BJ (cell line): ENCODE results near the gene C16orf46. TPM values are rescaled to one million over a fixed set of nuclear protein-coding genes. Genes with fewer than 3 reads are reported as not detected.

Experiments
- CTCF ChIA-PET: fragments of 350-600 bp; formaldehyde crosslinking; extraction: SDS; loops from one replicate; lab custom pipeline; 2021; ENCODE audit warnings: antibody characterized with exemption, inconsistent platforms; lab: Yijun Ruan, JAX
- POLR2A ChIA-PET: fragments of 300-600 bp; sonication (Branson Sonifier 250); formaldehyde crosslinking; extraction: SDS; loops from one replicate; lab custom pipeline; 2021; ENCODE audit warnings: antibody characterized with exemption; lab: Charles Lee
- DNase-seq: peaks from one replicate; pipeline ENCODE4 v3.0.0-alpha.2; 2011; ENCODE audit warnings: low read depth
- H3K27me3 ChIP-seq: 2 replicates; pipeline ENCODE4 v1.6.0; 2011; ENCODE audit warnings: low read length; ENCODE audit not compliant: control insufficient read depth, insufficient read depth
- H3K36me3 ChIP-seq: 2 replicates; pipeline ENCODE4 v1.5.1; 2011; ENCODE audit warnings: low read length; ENCODE audit not compliant: control insufficient read depth, insufficient read depth
- H3K4me3 ChIP-seq: 2 replicates; pipeline ENCODE4 v1.5.1; 2011; ENCODE audit warnings: low read depth, mild to moderate bottlenecking, control low read depth, low read length
- polyA plus RNA-seq: library from polyadenylated mRNA; depleted of rRNA; stranded (reverse); fragments of >200 nt; gene quantifications from 2 replicates; pipeline ENCODE4 v1.2.3, GENCODE V29; 2011
- TF ChIP-seq, protein P1 (sequence below): IDR thresholded peaks from 2 replicates; pipeline ENCODE4 v1.5.1; 2011; ENCODE audit warnings: low read depth, mild to moderate bottlenecking, control low read depth, inconsistent platforms, low read length, moderate library complexity; ENCODE audit not compliant: insufficient read depth

C16orf46 gene
- polyA plus RNA-seq, 1 experiment: 0.43 TPM

DNA sequence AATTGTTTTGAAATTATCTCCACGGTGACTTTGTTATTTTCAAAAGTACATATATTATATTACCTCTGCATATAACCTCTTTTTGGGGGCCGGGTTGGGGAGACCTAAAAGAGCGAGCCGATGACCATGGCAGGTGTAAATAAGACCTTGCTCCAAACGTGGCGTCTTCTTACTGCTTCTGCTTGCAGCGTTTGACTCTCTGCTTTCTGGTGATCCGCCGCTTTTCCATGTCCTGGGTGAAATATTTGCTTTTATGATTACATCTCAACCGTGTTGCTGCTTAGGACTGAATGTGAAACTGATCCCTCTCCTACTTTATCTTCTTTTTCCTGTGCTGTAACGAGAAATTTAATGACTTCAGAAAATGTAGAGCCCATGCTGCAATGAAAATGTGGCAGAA lies 23.3 kb downstream of the C16orf46 start:
- ChIA-PET POLR2A (no interaction called here), CTCF (no interaction called here)
- no peak for DNase-seq
- TF ChIP-seq, protein P1, sequence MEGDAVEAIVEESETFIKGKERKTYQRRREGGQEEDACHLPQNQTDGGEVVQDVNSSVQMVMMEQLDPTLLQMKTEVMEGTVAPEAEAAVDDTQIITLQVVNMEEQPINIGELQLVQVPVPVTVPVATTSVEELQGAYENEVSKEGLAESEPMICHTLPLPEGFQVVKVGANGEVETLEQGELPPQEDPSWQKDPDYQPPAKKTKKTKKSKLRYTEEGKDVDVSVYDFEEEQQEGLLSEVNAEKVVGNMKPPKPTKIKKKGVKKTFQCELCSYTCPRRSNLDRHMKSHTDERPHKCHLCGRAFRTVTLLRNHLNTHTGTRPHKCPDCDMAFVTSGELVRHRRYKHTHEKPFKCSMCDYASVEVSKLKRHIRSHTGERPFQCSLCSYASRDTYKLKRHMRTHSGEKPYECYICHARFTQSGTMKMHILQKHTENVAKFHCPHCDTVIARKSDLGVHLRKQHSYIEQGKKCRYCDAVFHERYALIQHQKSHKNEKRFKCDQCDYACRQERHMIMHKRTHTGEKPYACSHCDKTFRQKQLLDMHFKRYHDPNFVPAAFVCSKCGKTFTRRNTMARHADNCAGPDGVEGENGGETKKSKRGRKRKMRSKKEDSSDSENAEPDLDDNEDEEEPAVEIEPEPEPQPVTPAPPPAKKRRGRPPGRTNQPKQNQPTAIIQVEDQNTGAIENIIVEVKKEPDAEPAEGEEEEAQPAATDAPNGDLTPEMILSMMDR: no peak
- Histone ChIP-seq H3K36me3 (no peaks in the 10 kb centered on the region), H3K4me3 (no peak overlapping the region), H3K27me3 (no peaks in the 10 kb centered on the region)

DNA sequence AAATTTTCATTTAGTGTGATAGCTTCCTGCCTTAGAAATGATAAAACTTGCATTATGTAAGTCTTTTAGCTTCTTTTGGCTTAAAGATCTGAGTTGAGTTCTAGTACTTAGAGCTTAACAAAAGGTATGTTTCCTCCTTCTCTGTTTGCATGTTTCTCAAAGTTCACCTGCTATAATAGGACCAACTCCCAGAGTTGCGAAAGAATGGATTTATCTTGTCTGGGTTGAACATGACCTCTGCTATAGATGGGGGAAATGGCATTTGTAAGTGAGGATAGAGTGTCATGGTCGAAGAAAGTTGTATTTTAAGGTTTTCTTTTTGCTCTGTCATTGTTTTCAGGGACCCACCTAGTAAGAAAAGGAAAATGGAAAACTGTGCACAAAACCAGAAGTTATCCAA lies 34.2 kb downstream of the C16orf46 start:
- DNase-seq: no peak
- ChIA-PET POLR2A (no interaction called here), CTCF (interaction anchor here (0.9 kb wide), 1 partner anchor 28 kb away, joined by 4 read pairs; no protein-coding TSS in a partner anchor)
- TF ChIP-seq, protein P1: no peak
- no peaks in the 10 kb centered on the region for H3K27me3 ChIP-seq
- H3K4me3 ChIP-seq: no peak overlapping the region
- H3K36me3 ChIP-seq: peaks cover 6% of the 10 kb centered on the region

DNA sequence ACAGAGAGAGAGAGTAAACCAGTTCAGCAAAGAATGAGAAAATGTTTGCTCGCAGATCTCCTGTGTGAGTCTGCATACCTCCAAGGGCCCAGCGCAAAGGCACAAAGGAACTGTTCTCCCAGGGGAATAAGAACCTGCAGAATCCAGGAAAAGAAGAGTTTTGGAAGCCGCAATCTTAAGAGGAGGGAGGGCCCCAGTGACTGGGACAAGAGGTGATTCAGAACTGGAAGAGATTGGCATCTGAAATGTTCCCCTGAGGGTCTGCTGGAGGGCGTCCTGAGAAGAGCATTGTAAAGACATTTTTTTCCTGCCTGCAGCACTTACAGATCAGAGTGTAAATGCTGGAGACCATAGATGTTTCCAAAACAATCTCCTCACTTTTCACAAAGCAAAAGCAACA lies 35.3 kb downstream of the C16orf46 start:
- CTCF ChIA-PET: no interaction called here
- H3K4me3 ChIP-seq: no peak overlapping the region
- TF ChIP-seq, protein P1: no peak

DNA sequence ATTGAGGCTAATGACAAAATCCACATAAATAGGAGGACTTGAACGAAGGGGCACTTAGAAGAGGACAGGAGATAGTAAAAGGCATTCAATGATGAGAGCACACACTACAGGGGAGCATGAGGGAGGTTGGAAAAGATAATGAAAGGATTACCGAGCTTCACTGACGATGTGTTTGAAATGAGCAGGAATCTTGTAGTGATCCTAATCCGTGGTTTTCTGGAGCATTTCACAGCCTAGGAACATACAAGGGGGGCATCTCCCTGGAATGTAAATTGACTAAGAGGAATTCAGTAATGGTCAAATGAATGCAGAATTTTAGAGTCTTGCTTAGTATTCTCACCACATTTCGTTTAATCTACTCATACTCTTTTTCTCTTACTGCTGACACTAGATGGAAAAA lies 36.2 kb downstream of the C16orf46 start:
- Histone ChIP-seq H3K36me3 (peaks cover 6% of the 10 kb centered on the region), H3K4me3 (no peak overlapping the region), H3K27me3 (no peaks in the 10 kb centered on the region)
- TF ChIP-seq, protein P1: no peak
- DNase-seq: no peak
- CTCF ChIA-PET: no interaction called here
- POLR2A ChIA-PET: interaction anchor here (0.6 kb wide), 1 partner anchor 18 kb away, joined by 3 read pairs; no protein-coding TSS in a partner anchor

More for the DNA sequence above, 35.3 kb downstream of the C16orf46 start:
- H3K27me3 ChIP-seq: no peaks in the 10 kb centered on the region
- POLR2A ChIA-PET: no interaction called here
- no peak for DNase-seq
- peaks cover 6% of the 10 kb centered on the region for H3K36me3 ChIP-seq

DNA sequence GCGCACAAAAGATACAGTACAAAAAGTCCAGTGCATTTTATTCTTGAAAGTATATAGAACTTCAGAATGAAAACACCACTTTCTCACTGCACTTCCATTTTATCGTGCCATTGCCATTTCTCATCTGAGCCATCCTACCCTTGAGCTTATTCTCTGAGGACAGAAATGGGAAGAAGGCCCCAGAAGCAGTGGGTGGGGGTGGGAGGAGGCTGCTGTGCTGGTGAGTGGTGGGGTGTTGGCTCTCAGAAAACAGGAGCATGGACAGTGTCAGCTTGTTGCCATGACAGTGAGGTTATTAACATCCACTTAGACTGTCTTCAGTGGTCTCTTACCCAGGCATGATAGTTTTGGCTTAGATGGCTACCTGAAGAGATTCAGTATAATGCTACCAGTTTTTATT lies 36.9 kb downstream of the C16orf46 start:
- ChIA-PET CTCF (no interaction called here), POLR2A (interaction anchor here (0.6 kb wide), 1 partner anchor 19 kb away, joined by 3 read pairs; no protein-coding TSS in a partner anchor)
- H3K36me3 ChIP-seq: peaks cover 6% of the 10 kb centered on the region

More for the DNA sequence above, 36.9 kb downstream of the C16orf46 start:
- no peak for DNase-seq
- Histone ChIP-seq H3K27me3 (no peaks in the 10 kb centered on the region), H3K4me3 (no peak overlapping the region)
- TF ChIP-seq, protein P1: no peak
